Kidney epithelial cell (primary cell): Measurements from ENCODE around the gene AKAP8. TPM values are rescaled to one million over a fixed set of nuclear protein-coding genes. Genes with fewer than 3 reads are reported as not detected.
"Not testable (repeated sequence)": the region's sequence is repeated elsewhere in the genome, so short reads cannot be mapped to it uniquely, and the experiment has no call there.

Experiments
- DNase-seq: peaks from one replicate; pipeline ENCODE4 v3.0.0-alpha.2; 2010; ENCODE audit warnings: low read depth
- H3K27me3 ChIP-seq: 2 replicates; pipeline ENCODE4 v1.6.0; 2011; ENCODE audit warnings: low read length; ENCODE audit not compliant: control insufficient read depth, insufficient read depth
- H3K36me3 ChIP-seq: 2 replicates; pipeline ENCODE4 v1.5.1; 2011; ENCODE audit warnings: low read length; ENCODE audit not compliant: control insufficient read depth, insufficient read depth
- H3K4me3 ChIP-seq: 2 replicates; pipeline ENCODE4 v1.5.1; 2011; ENCODE audit warnings: low read depth, mild to moderate bottlenecking, control low read depth, low read length
- total RNA-seq: library from RNA; depleted of rRNA; stranded (reverse); fragments of >200 nt; gene quantifications from 2 replicates; pipeline ENCODE4 v1.2.3, GENCODE V29; 2015
- TF ChIP-seq, protein P1 (sequence below): IDR thresholded peaks from 2 replicates; pipeline ENCODE4 v1.5.1; 2011; ENCODE audit warnings: mild to moderate bottlenecking, moderate library complexity, low read length, control low read depth, inconsistent platforms; ENCODE audit not compliant: insufficient read depth, poor library complexity, severe bottlenecking

Gene AKAP8
- total RNA-seq, 1 donor from 2014 or later, result 19.2 TPM

DNA sequence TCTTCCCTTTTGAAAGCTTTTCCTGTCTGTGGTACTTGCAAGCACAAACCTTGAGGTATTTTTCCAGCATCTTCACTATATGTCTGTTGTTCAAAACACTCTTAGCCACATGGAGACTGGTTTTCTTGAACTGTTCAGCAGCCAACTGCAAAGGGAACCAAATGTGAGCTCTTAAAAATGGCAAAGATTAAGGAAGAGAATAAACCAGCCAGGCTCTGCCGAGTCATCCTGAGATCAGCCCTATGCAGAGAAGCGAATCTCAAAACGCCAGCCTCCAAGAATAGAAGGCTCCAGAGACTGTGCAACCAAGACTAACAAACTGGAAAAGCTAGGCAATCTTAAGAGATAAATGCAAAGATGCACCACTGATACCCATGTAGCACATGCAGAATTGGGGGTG, 20.7 kb downstream of the AKAP8 start:
- Histone ChIP-seq H3K27me3 (no peaks in the 10 kb centered on the region), H3K36me3 (peaks cover 15% of the 10 kb centered on the region), H3K4me3 (no peak overlapping the region)
- TF ChIP-seq, protein P1, sequence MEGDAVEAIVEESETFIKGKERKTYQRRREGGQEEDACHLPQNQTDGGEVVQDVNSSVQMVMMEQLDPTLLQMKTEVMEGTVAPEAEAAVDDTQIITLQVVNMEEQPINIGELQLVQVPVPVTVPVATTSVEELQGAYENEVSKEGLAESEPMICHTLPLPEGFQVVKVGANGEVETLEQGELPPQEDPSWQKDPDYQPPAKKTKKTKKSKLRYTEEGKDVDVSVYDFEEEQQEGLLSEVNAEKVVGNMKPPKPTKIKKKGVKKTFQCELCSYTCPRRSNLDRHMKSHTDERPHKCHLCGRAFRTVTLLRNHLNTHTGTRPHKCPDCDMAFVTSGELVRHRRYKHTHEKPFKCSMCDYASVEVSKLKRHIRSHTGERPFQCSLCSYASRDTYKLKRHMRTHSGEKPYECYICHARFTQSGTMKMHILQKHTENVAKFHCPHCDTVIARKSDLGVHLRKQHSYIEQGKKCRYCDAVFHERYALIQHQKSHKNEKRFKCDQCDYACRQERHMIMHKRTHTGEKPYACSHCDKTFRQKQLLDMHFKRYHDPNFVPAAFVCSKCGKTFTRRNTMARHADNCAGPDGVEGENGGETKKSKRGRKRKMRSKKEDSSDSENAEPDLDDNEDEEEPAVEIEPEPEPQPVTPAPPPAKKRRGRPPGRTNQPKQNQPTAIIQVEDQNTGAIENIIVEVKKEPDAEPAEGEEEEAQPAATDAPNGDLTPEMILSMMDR, result no peak
- DNase-seq, result no peak

DNA sequence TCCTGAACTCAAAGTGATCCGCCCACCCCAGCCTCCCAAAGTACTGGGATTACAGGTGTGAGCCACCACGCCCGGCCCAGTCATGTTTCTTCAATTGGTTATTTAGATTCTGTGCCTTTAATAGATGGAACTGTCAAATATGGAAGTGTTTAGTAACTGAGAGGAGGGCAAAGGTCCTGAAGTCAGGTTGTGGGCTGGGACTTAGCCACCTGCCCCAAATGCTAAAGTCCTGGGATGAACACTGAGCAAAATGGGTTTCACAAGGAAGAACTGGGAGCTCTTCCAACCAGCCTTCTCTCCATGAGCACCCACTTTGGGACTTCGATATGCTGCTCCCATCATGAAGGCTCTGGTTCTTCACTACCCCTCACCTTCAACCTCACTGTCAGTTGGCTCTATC, 21.7 kb downstream of the AKAP8 start:
- Histone ChIP-seq H3K27me3 (no peaks in the 10 kb centered on the region), H3K36me3 (peaks cover 15% of the 10 kb centered on the region), H3K4me3 (no peak overlapping the region)
- DNase-seq, result no peak
- TF ChIP-seq, protein P1, result no peak

DNA sequence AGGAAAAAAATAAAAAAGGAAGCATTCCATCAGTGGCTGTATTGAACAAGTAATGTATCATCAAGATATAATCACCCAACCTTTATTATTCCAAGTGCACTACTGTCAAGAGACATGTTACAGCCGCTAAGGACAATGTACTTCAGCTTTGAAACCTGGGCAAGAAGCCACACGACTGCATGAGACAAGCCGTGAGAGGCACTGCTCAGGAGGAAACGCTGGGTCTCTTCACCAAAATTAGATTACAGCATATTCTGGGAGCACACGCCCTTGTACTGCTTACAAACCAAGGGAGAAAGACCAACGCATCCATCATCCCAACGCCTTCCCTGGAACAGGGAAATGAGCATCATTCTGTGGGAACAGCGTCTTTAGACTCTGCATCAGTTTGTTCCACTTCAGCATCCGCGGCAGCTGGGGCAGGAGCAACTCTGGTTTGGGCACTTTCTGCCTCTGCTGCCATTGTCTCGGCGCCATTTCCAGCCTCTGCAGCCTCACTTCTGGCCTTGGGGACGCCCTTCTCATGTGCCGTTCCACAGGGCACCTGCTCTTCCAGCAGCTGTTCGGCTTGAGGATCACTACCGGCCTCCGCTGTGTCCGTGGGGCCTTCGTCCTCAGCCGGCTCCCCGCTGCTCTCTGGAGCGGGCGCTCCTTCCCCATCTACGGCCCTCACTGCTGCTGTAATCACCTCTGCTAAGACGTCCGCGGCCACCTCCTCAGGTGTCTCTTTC, 24.9 kb downstream of the AKAP8 start:
- Histone ChIP-seq H3K36me3 (peaks cover 10% of the 10 kb centered on the region), H3K27me3 (no peaks in the 10 kb centered on the region), H3K4me3 (no peak overlapping the region)
- no peak for DNase-seq
- TF ChIP-seq, protein P1, result no peak

DNA sequence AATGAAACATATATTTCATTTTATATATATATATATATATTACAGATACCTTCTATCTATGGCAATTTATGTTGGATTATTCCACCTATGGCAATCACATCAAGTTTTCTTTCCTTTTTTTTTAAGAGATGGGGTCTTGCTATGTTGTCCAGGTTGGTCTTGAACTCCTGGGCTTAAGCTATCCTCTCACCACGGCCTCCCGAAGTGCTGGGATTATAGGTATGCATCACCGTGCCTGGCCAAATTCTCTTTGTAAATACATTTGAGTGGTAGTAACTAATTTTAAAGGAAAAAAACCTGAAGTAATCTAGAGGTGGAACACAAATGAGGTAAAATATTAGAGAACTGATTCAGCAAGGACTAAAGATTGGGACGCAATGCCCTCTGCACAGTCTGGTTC, 25.7 kb downstream of the AKAP8 start:
- Histone ChIP-seq H3K27me3 (no peaks in the 10 kb centered on the region), H3K4me3 (no peak overlapping the region), H3K36me3 (peaks cover 9% of the 10 kb centered on the region)
- no peak for DNase-seq
- TF ChIP-seq, protein P1, result no peak

DNA sequence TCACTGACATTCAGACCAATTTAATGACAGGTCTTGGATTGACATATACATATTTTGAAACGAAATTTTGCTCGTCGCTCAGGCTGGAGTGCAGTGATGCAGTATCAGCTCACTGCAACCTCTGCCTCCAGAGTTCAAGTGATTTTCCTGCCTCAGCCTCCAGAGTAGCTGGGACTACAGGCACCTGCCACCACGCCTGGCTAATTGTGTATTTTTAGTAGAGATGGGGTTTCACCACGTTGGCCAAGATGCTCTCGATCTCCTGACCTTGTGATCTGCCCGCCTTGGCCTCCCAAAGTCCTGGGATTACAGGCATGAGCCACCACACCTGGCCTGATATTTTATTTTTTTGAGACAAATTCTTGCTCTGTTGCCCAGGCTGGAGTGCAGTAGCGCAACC, 27.1 kb downstream of the AKAP8 start:
- not testable (repeated sequence) for H3K27me3 ChIP-seq, H3K36me3 ChIP-seq, H3K4me3 ChIP-seq, DNase-seq

DNA sequence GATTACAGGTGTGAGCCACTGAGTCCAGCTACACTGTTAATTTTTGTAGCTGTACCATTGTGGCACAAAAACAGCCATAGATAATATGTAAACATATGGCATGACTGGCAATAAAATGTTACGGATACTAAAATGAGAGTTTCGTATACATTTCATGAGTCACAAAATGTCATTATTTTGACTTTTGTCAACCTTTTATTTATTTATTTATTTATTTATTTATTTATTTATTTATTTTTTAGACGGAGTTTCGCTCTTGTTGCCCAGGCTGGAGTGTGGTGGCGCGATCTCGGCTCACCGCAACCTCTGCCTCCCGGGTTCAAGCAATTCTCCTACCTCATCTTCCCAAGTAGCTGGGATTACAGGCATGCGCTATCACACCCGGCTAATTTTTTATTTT, 38.3 kb downstream of the AKAP8 start:
- not testable (repeated sequence) for H3K27me3 ChIP-seq, H3K4me3 ChIP-seq

DNA sequence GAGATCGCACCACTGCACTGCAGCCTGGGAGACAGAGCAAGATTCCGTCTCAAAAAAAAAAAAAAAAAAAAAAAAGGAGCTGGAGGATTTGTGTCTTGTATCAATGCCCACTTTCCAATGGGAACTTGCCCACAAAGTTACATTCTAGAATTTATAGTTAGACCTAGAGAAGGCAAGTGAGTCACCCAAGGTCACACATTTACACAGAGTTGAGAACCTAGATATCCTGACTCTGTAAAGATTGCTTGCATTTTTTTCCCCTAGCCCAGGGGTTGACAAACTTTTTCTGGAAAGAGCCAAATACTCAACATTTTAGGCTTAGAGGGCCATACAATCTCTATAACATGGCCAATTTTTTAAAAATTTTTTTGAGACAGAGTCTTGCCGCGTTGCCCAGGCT, 39.5 kb downstream of the AKAP8 start:
- DNase-seq, result no peak
- Histone ChIP-seq H3K4me3 (no peak overlapping the region), H3K27me3 (no peaks in the 10 kb centered on the region), H3K36me3 (no peaks in the 10 kb centered on the region)
- TF ChIP-seq, protein P1, result no peak

More for the DNA sequence above, 38.3 kb downstream of the AKAP8 start:
- DNase-seq, H3K36me3 ChIP-seq: not testable (repeated sequence)
